Lower lobe of right lung (tissue), 2 donors: ENCODE measurements around the gene ST7. TPM values are rescaled to one million over a fixed set of nuclear protein-coding genes. Genes with fewer than 3 reads are reported as not detected.

Experiments used
- ATAC-seq, 2 donors: fragments of 200-7000 bp; cut with Tn5 transposase; one replicate each; pipeline ENCODE4 v1.9.1; 2020 to 2022; ENCODE audit warnings: mild to moderate bottlenecking in 2 of 2, moderate library complexity in 2 of 2
- DNase-seq: peaks from one replicate; pipeline ENCODE4 v3.0.0-alpha.2; 2020
- H3K27ac ChIP-seq: fragments of 200-600 bp; one replicate; pipeline ENCODE4 v1.8.0; 2022
- H3K27me3 ChIP-seq: fragments of 200-600 bp; one replicate; pipeline ENCODE4 v1.8.0; 2022; ENCODE audit warnings: low read depth
- H3K36me3 ChIP-seq: fragments of 200-600 bp; one replicate; pipeline ENCODE4 v1.8.0; 2022; ENCODE audit warnings: mild to moderate bottlenecking
- H3K4me1 ChIP-seq: fragments of 200-600 bp; one replicate; pipeline ENCODE4 v1.8.0; 2022
- H3K4me3 ChIP-seq: fragments of 200-600 bp; one replicate; pipeline ENCODE4 v1.8.0; 2022; ENCODE audit warnings: mild to moderate bottlenecking
- H3K9me3 ChIP-seq: fragments of 200-600 bp; one replicate; pipeline ENCODE4 v1.8.0; 2022
- CTCF ChIP-seq: fragments of 200-600 bp; IDR thresholded peaks from one replicate; pipeline ENCODE4 v1.8.0; 2022; ENCODE audit warnings: antibody characterized with exemption, mild to moderate bottlenecking
- intact Hi-C: fragments of 100-400 bp; cut with DNase I; formaldehyde crosslinking; loops from one replicate; pipeline ENCODE4 v1.11.0; 2022
- total RNA-seq: library from RNA; stranded (reverse); fragmentation: NEBNext Ultra II Directional; extraction: Animal tissue kit (Norgen Biotek cat#: 25700); gene quantifications from one replicate; pipeline ENCODE4 v1.2.1, GENCODE V29; 2021
- donor health status: DM: no; HTN: yes; CAD: no; lungs with severe emphysema.

The ST7 gene
- total RNA-seq, 1 donor from 2014 or later, result 51.1 TPM

- H3K27ac ChIP-seq, result no peak overlapping the region
- peaks cover 43% of the 10 kb centered on the region for H3K4me1 ChIP-seq
- intact Hi-C loops, result no loop called here
- TF ChIP-seq CTCF, result no peak
- no peak overlapping the region for H3K4me3 ChIP-seq
- DNase-seq (no peak), ATAC-seq (peak; percentile 26 to 44)
- no peaks in the 10 kb centered on the region for H3K36me3 ChIP-seq
- H3K27me3 ChIP-seq, result no peaks in the 10 kb centered on the region
- H3K9me3 ChIP-seq, result no peaks in the 10 kb centered on the region
Observed at GRCh38 chr7:116950889-116951351, 2.4 kb upstream of the ST7 start.

- no peak for DNase-seq
- no peak for ATAC-seq
- no peak overlapping the region for H3K4me3 ChIP-seq
- H3K27ac ChIP-seq, result no peak overlapping the region
- H3K36me3 ChIP-seq, result no peaks in the 10 kb centered on the region
- intact Hi-C loops, result no loop called here
- no peak for TF ChIP-seq CTCF
- no peaks in the 10 kb centered on the region for H3K27me3 ChIP-seq
- peaks cover 50% of the 10 kb centered on the region for H3K4me1 ChIP-seq
- H3K9me3 ChIP-seq, result no peaks in the 10 kb centered on the region
Observed at GRCh38 chr7:116951366-116952292, 1.7 kb upstream of the ST7 start.

GRCh38 chr7:116952635-116953371, 498 bp upstream of the ST7 start:
- H3K9me3 ChIP-seq, result no peaks in the 10 kb centered on the region
- H3K4me1 ChIP-seq, result peaks cover 54% of the 10 kb centered on the region
- H3K27me3 ChIP-seq, result no peaks in the 10 kb centered on the region
- TF ChIP-seq CTCF, result no peak
- peak overlapping the region; percentile 100 for H3K27ac ChIP-seq
- ATAC-seq (peak in 1 of 2 donors; percentile 45), DNase-seq (peak; percentile 91)
- no peaks in the 10 kb centered on the region for H3K36me3 ChIP-seq
- peak overlapping the region; percentile 86 for H3K4me3 ChIP-seq
- intact Hi-C loops, result no loop called here

- Histone ChIP-seq H3K4me1 (peaks cover 54% of the 10 kb centered on the region), H3K9me3 (no peaks in the 10 kb centered on the region), H3K27me3 (no peaks in the 10 kb centered on the region), H3K4me3 (peak overlapping the region; percentile 86), H3K27ac (peak overlapping the region; percentile 100), H3K36me3 (no peaks in the 10 kb centered on the region)
- intact Hi-C loops, result no loop called here
- DNase-seq (peak; percentile 66), ATAC-seq (peak; percentile 73 to 76)
- no peak for TF ChIP-seq CTCF
Observed at GRCh38 chr7:116953906-116954838, 871 bp downstream of the ST7 start.

GRCh38 chr7:116955340-116955739, 2.0 kb downstream of the ST7 start:
- ATAC-seq (no peak), DNase-seq (no peak)
- no peak for TF ChIP-seq CTCF
- Histone ChIP-seq H3K4me3 (peak overlapping the region; percentile 86), H3K27ac (peak overlapping the region; percentile 100), H3K4me1 (peaks cover 46% of the 10 kb centered on the region), H3K27me3 (no peaks in the 10 kb centered on the region), H3K36me3 (no peaks in the 10 kb centered on the region), H3K9me3 (no peaks in the 10 kb centered on the region)
- intact Hi-C loops, result no loop called here
